HepG2 (cell line): ENCODE measurements around the gene AHSA1. TPM values are rescaled to one million over a fixed set of nuclear protein-coding genes. Genes with fewer than 3 reads are reported as not detected.

Source experiments
- ARNT ChIP-seq: fragments of 450-650 bp; IDR thresholded peaks from 2 replicates; pipeline ENCODE4 v1.6.1; 2017
- CREM ChIP-seq, 2 experiments: sonication (generic) in 1 of 2; formaldehyde crosslinking in 1 of 2; IDR thresholded peaks; 2 replicates each; pipeline versions ENCODE4 v1.4.0 to v1.6.1; 2016 to 2020; ENCODE audit warnings: antibody characterized with exemption in 1 of 2, mild to moderate bottlenecking in 1 of 2, missing genetic modification reagents in 1 of 2
- FIP1L1 ChIP-seq: fragments of 200-400 bp; formaldehyde crosslinking; IDR thresholded peaks from 2 replicates; pipeline ENCODE4 v1.6.1; 2018; ENCODE audit warnings: low read depth, mild to moderate bottlenecking, low read length, moderate library complexity, borderline replicate concordance; ENCODE audit not compliant: insufficient read depth
- FOXP1 ChIP-seq, 2 experiments: fragments of 450-650 bp in 1 of 2; IDR thresholded peaks; 2 replicates each; pipeline ENCODE4 v1.6.1; 2017 to 2018; ENCODE audit warnings: antibody characterized with exemption in 1 of 2
- HMGA1 ChIP-seq: sonication (generic); formaldehyde crosslinking; conservative IDR thresholded peaks from 2 replicates; pipeline ENCODE4 v1.4.0; 2020; ENCODE audit warnings: missing genetic modification reagents
- PHB2 ChIP-seq: fragments of 450-650 bp; IDR thresholded peaks from 2 replicates; pipeline ENCODE4 v1.6.1; 2018; ENCODE audit not compliant: partially characterized antibody
- PRPF4 ChIP-seq: fragments of 200-400 bp; formaldehyde crosslinking; IDR thresholded peaks from 2 replicates; pipeline ENCODE4 v1.6.1; 2016; ENCODE audit warnings: low read length, low read depth; ENCODE audit not compliant: poor library complexity, severe bottlenecking
- SKI ChIP-seq: fragments of 450-650 bp; IDR thresholded peaks from one replicate; pipeline ENCODE4 v1.6.1; 2018; ENCODE audit warnings: mild to moderate bottlenecking; ENCODE audit not compliant: partially characterized antibody
- U2AF2 ChIP-seq: fragments of 200-400 bp; formaldehyde crosslinking; IDR thresholded peaks from 2 replicates; pipeline ENCODE4 v1.6.1; 2017; ENCODE audit warnings: low read depth, mild to moderate bottlenecking, low read length
- ZIK1 ChIP-seq: sonication (generic); formaldehyde crosslinking; IDR thresholded peaks from 2 replicates; pipeline ENCODE4 v1.5.0; 2020; ENCODE audit warnings: mild to moderate bottlenecking, low read depth, missing genetic modification reagents, borderline replicate concordance
- ZNF20 ChIP-seq: sonication (generic); formaldehyde crosslinking; IDR thresholded peaks from 2 replicates; pipeline ENCODE4 v1.4.0; 2020; ENCODE audit warnings: mild to moderate bottlenecking, moderate library complexity, missing genetic modification reagents
- ZNF235 ChIP-seq: sonication (generic); formaldehyde crosslinking; IDR thresholded peaks from 2 replicates; pipeline ENCODE4 v1.8.1; 2023; ENCODE audit warnings: mild to moderate bottlenecking, missing genetic modification reagents, borderline replicate concordance
- ZNF260 ChIP-seq: sonication (generic); formaldehyde crosslinking; IDR thresholded peaks from 2 replicates; pipeline ENCODE4 v1.4.0; 2020; ENCODE audit warnings: missing genetic modification reagents, low read depth, mild to moderate bottlenecking, borderline replicate concordance
- ZNF383 ChIP-seq: sonication (generic); formaldehyde crosslinking; IDR thresholded peaks from 2 replicates; pipeline ENCODE4 v1.4.0; 2020; ENCODE audit warnings: missing genetic modification reagents, mild to moderate bottlenecking, borderline replicate concordance
- ZNF414 ChIP-seq: sonication (generic); formaldehyde crosslinking; IDR thresholded peaks from 2 replicates; pipeline ENCODE4 v1.5.0; 2020; ENCODE audit warnings: missing genetic modification reagents
- ZNF549 ChIP-seq: sonication (generic); formaldehyde crosslinking; IDR thresholded peaks from 2 replicates; pipeline ENCODE4 v1.5.0; 2020; ENCODE audit warnings: missing genetic modification reagents
- ZNF720 ChIP-seq: sonication (generic); formaldehyde crosslinking; IDR thresholded peaks from 2 replicates; pipeline ENCODE4 v1.4.0; 2020; ENCODE audit warnings: missing genetic modification reagents
- polyA plus RNA-seq, 8 experiments: library from polyadenylated mRNA; depleted of rRNA in 3 of 8; stranded (reverse) in 7 of 8; unstranded in 1 of 8; fragments of >200 nt; fragmentation: Illumina TruSeq in 4 of 8; extraction: Trizol in 4 of 8; gene quantifications; 2 replicates each; pipeline versions ENCODE4 v1.2.1 to v1.2.3, GENCODE V29; 2011 to 2016; ENCODE audit warnings: low read depth in 4 of 8, missing spikeins in 1 of 8, mixed read lengths in 1 of 8; ENCODE audit not compliant: insufficient read depth in 1 of 8
- total RNA-seq, 5 experiments: library from RNA; depleted of rRNA; stranded (reverse); fragments of >200 nt; fragmentation: Illumina TruSeq; extraction: Trizol; gene quantifications; 2 replicates each; pipeline ENCODE4 v1.2.3, GENCODE V29; 2016; ENCODE audit warnings: low read depth in 1 of 5
- TF ChIP-seq, protein P1 (sequence below): sonication (generic); formaldehyde crosslinking; IDR thresholded peaks from 2 replicates; pipeline ENCODE4 v1.5.0; 2020; ENCODE audit warnings: mild to moderate bottlenecking, missing genetic modification reagents, borderline replicate concordance
- TF ChIP-seq, protein P2 (sequence below): sonication (generic); formaldehyde crosslinking; IDR thresholded peaks from 2 replicates; pipeline ENCODE4 v1.4.0; 2020; ENCODE audit warnings: missing genetic modification reagents, borderline replicate concordance

The AHSA1 gene
- total and polyA plus RNA-seq, 2 of the 13 experiments (the other 11 are each of a cell fraction or from before 2014, with no cell fraction given): 113 to 241 TPM

DNA sequence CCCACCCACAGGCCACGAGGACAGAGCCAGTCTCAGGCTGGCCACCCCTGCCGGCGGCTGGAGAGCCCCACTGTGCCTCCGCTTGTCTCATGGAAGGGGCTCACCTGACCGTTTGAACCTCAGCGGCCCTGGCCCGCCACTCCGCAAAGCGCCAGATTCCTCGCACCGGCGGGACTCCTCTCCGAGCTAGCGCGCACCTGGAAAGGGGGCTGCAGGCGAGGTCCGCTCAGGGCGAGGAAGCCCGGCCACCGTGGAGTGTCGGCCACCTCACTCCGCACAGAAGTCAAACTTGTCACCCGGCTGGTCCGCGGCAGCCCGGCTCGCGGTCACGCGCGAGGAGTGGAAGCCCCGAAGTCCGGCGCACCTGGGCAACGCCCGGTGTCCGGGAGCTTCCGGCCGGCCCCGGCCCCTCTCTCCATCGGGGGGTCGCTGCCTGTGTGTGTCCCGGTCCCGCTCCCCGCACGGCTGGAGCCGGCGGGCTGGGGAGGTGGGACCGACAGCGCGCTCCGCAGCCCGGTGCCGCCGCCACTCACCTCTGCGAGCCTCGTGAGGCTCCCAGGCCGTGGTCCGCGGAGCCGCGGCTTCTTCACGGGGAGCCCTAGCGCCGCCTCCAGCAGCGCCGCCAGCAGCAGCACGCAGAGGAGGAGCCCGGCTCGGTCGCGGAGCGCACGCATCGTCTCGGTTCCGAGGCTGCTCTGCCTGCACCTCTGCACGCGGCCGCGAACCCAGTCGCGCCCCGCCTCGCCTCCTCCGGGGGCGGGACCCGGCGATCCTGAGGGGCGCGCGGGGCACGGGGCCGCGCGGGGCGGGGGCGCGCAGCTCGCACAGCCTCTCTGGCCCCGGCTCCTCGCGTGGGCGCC, 40.5 kb downstream of the AHSA1 start, which contains the start of gene ISM2 (continued):
- TF ChIP-seq ZIK1 (CRISPR knock-in tag) (no peak), FOXP1 (IDR thresholded peaks at IDR 0.05) (no peak), FOXP1 (CRISPR knock-in tag; IDR thresholded peaks at IDR 0.05) (no peak), ZNF720 (CRISPR knock-in tag) (no peak), ZNF20 (CRISPR knock-in tag) (no peak), SKI (no peak), ZNF383 (CRISPR knock-in tag) (no peak), ZNF260 (CRISPR knock-in tag) (no peak), CREM (IDR thresholded peaks at IDR 0.05) (no peak), CREM (CRISPR knock-in tag; IDR thresholded peaks at IDR 0.05) (no peak), FIP1L1 (no peak), ZNF549 (CRISPR knock-in tag) (0 out of 2 replicates have a peak, but pooled peaks have one; percentile 37), ZNF414 (CRISPR knock-in tag) (no peak; the same call in 1 of the 2 replicates), U2AF2 (no peak), PHB2 (no peak), ARNT (no peak), PRPF4 (no peak), HMGA1 (no peak), ZNF235 (no peak; the same call in 1 of the 2 replicates)
- TF ChIP-seq, protein P1, sequence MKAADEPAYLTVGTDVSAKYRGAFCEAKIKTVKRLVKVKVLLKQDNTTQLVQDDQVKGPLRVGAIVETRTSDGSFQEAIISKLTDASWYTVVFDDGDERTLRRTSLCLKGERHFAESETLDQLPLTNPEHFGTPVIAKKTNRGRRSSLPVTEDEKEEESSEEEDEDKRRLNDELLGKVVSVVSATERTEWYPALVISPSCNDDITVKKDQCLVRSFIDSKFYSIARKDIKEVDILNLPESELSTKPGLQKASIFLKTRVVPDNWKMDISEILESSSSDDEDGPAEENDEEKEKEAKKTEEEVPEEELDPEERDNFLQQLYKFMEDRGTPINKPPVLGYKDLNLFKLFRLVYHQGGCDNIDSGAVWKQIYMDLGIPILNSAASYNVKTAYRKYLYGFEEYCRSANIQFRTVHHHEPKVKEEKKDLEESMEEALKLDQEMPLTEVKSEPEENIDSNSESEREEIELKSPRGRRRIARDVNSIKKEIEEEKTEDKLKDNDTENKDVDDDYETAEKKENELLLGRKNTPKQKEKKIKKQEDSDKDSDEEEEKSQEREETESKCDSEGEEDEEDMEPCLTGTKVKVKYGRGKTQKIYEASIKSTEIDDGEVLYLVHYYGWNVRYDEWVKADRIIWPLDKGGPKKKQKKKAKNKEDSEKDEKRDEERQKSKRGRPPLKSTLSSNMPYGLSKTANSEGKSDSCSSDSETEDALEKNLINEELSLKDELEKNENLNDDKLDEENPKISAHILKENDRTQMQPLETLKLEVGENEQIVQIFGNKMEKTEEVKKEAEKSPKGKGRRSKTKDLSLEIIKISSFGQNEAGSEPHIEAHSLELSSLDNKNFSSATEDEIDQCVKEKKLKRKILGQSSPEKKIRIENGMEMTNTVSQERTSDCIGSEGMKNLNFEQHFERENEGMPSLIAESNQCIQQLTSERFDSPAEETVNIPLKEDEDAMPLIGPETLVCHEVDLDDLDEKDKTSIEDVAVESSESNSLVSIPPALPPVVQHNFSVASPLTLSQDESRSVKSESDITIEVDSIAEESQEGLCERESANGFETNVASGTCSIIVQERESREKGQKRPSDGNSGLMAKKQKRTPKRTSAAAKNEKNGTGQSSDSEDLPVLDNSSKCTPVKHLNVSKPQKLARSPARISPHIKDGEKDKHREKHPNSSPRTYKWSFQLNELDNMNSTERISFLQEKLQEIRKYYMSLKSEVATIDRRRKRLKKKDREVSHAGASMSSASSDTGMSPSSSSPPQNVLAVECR (CRISPR knock-in tag): peak; percentile 77
- TF ChIP-seq, protein P2, sequence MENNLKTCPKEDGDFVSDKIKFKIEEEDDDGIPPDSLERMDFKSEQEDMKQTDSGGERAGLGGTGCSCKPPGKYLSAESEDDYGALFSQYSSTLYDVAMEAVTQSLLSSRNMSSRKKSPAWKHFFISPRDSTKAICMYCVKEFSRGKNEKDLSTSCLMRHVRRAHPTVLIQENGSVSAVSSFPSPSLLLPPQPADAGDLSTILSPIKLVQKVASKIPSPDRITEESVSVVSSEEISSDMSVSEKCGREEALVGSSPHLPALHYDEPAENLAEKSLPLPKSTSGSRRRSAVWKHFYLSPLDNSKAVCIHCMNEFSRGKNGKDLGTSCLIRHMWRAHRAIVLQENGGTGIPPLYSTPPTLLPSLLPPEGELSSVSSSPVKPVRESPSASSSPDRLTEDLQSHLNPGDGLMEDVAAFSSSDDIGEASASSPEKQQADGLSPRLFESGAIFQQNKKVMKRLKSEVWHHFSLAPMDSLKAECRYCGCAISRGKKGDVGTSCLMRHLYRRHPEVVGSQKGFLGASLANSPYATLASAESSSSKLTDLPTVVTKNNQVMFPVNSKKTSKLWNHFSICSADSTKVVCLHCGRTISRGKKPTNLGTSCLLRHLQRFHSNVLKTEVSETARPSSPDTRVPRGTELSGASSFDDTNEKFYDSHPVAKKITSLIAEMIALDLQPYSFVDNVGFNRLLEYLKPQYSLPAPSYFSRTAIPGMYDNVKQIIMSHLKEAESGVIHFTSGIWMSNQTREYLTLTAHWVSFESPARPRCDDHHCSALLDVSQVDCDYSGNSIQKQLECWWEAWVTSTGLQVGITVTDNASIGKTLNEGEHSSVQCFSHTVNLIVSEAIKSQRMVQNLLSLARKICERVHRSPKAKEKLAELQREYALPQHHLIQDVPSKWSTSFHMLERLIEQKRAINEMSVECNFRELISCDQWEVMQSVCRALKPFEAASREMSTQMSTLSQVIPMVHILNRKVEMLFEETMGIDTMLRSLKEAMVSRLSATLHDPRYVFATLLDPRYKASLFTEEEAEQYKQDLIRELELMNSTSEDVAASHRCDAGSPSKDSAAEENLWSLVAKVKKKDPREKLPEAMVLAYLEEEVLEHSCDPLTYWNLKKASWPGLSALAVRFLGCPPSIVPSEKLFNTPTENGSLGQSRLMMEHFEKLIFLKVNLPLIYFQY (CRISPR knock-in tag): peak; percentile 77; the same call in 1 of the 2 replicates
